Right renal pelvis (tissue), 4 donors: ENCODE results near the gene PARD3. TPM values are rescaled to one million over a fixed set of nuclear protein-coding genes. Genes with fewer than 3 reads are reported as not detected.

Experiments
- DNase-seq, 4 donors: peaks; one replicate each; pipeline ENCODE4 v3.0.0-alpha.2; 2013; ENCODE audit warnings: low read depth in 4 of 4, low spot score in 3 of 4, missing footprints in 1 of 4
- polyA plus RNA-seq, 4 donors: library from polyadenylated mRNA; unstranded; fragments of 120-200 nt; gene quantifications; one replicate each; pipeline ENCODE4 v1.2.1, GENCODE V29; 2013; ENCODE audit not compliant: insufficient read length in 4 of 4

Gene PARD3
- polyA plus RNA-seq, 4 donors = 62.1 to 76.2 (median 71.3) TPM

GRCh38 chr10:34635111-34635510 lies 180.0 kb downstream of the PARD3 start:
- no peak for DNase-seq

- no peak for DNase-seq
Measured at GRCh38 chr10:34633374-34633773, 181.7 kb downstream of the PARD3 start.

- DNase-seq = no peak
Measured at GRCh38 chr10:34629084-34629483, 186.0 kb downstream of the PARD3 start.

- DNase-seq = no peak
Measured at GRCh38 chr10:34628174-34628796, 186.8 kb downstream of the PARD3 start.

- DNase-seq = no peak
Measured at GRCh38 chr10:34627741-34628140, 187.4 kb downstream of the PARD3 start.

- DNase-seq = no peak
Measured at GRCh38 chr10:34627331-34627730, 187.8 kb downstream of the PARD3 start.

GRCh38 chr10:34626158-34626880 lies 188.8 kb downstream of the PARD3 start:
- DNase-seq = no peak

GRCh38 chr10:34624323-34625153 lies 190.6 kb downstream of the PARD3 start:
- DNase-seq = no peak

- no peak for DNase-seq
Measured at GRCh38 chr10:34622945-34623344, 192.2 kb downstream of the PARD3 start.

- no peak for DNase-seq
Measured at GRCh38 chr10:34618611-34619010, 196.5 kb downstream of the PARD3 start.

- DNase-seq = no peak
Measured at GRCh38 chr10:34615770-34616169, 199.3 kb downstream of the PARD3 start.

GRCh38 chr10:34613491-34613890 lies 201.6 kb downstream of the PARD3 start:
- DNase-seq = no peak

GRCh38 chr10:34612938-34613337 lies 202.2 kb downstream of the PARD3 start:
- DNase-seq = no peak

- DNase-seq = no peak
Measured at GRCh38 chr10:34612446-34612845, 202.7 kb downstream of the PARD3 start.

GRCh38 chr10:34609287-34609940 lies 205.7 kb downstream of the PARD3 start:
- no peak for DNase-seq

- no peak for DNase-seq
Measured at GRCh38 chr10:34607894-34608293, 207.2 kb downstream of the PARD3 start.

GRCh38 chr10:34606890-34607289 lies 208.2 kb downstream of the PARD3 start:
- DNase-seq = no peak

- no peak for DNase-seq
Measured at GRCh38 chr10:34602478-34602877, 212.6 kb downstream of the PARD3 start.

GRCh38 chr10:34601691-34602090 lies 213.4 kb downstream of the PARD3 start:
- DNase-seq = no peak

GRCh38 chr10:34599026-34599795 lies 215.9 kb downstream of the PARD3 start:
- no peak for DNase-seq
